Right cardiac atrium (tissue), 5 donors: ENCODE measurements around the gene GRHL3. TPM values are rescaled to one million over a fixed set of nuclear protein-coding genes. Genes with fewer than 3 reads are reported as not detected.
A peak's percentile ranks its signal among the peaks of the same experiment; 100 is the strongest.
"Not testable (repeated sequence)": the region's sequence is repeated elsewhere in the genome, so short reads cannot be mapped to it uniquely, and the experiment has no call there.

Experiments
- ATAC-seq, 2 donors: fragments of 200-7000 bp; cut with Tn5 transposase; one replicate each; pipeline versions ENCODE4 v1.8.0 to v1.9.1; 2020; ENCODE audit warnings: moderate library complexity in 2 of 2, mild to moderate bottlenecking in 1 of 2
- DNase-seq, 3 donors: peaks; one replicate each; pipeline ENCODE4 v3.0.0-alpha.2; 2020
- H3K27ac ChIP-seq: one replicate; pipeline ENCODE4 v1.5.1; 2013; ENCODE audit warnings: mild to moderate bottlenecking, low read length, control low read depth, moderate library complexity
- H3K27me3 ChIP-seq: one replicate; pipeline ENCODE4 v1.6.1; 2013; ENCODE audit not compliant: control insufficient read depth, insufficient read depth
- H3K4me1 ChIP-seq: one replicate; pipeline ENCODE4 v1.6.1; 2013; ENCODE audit warnings: low read length; ENCODE audit not compliant: control insufficient read depth, insufficient read depth
- H3K4me3 ChIP-seq: one replicate; pipeline ENCODE4 v1.5.1; 2013; ENCODE audit warnings: low read length, control low read depth
- H3K9me3 ChIP-seq: one replicate; pipeline ENCODE4 v1.6.1; 2013; ENCODE audit warnings: low read length; ENCODE audit not compliant: control insufficient read depth
- WGBS: extraction: QIAGEN DNeasy Blood & Tissue Kit; methylation state at CpG from one replicate; pipeline ENCODE4 v1.1.7; 2013; 5-methylcytosine and 5-hydroxymethylcytosine counted together
- intact Hi-C, 4 donors: fragments of 100-400 bp; cut with DNase I; formaldehyde crosslinking; loops; one replicate each; pipeline versions ENCODE4 v1.11.0 to v1.14.0; 2022 to 2023
- polyA plus RNA-seq: library from polyadenylated mRNA; stranded (reverse); fragments of 200-250 nt; gene quantifications from one replicate; pipeline ENCODE4 v1.2.3, GENCODE V29; 2013
- total RNA-seq, 4 donors: library from RNA; stranded (reverse); fragmentation: NEBNext Ultra II Directional; extraction: Animal tissue kit (Norgen Biotek cat#: 25700); gene quantifications; one replicate each; pipeline ENCODE4 v1.2.1, GENCODE V29; 2021
- donor health status: healthy with polysubstance abuse.
- donor health status: DM: no; HTN: yes; CAD: no.
- donor health status: DM: no; HTN: no; CAD: no.
- donor health status: DM: no; HTN: yes; CAD: no; lungs with severe emphysema.
- donor health status: DM: yes; HTN: yes; CAD: no.

Gene GRHL3
- total and polyA plus RNA-seq, 5 donors = 0.39 to 1.7 (median 0.85) TPM; not detected in 2

DNA sequence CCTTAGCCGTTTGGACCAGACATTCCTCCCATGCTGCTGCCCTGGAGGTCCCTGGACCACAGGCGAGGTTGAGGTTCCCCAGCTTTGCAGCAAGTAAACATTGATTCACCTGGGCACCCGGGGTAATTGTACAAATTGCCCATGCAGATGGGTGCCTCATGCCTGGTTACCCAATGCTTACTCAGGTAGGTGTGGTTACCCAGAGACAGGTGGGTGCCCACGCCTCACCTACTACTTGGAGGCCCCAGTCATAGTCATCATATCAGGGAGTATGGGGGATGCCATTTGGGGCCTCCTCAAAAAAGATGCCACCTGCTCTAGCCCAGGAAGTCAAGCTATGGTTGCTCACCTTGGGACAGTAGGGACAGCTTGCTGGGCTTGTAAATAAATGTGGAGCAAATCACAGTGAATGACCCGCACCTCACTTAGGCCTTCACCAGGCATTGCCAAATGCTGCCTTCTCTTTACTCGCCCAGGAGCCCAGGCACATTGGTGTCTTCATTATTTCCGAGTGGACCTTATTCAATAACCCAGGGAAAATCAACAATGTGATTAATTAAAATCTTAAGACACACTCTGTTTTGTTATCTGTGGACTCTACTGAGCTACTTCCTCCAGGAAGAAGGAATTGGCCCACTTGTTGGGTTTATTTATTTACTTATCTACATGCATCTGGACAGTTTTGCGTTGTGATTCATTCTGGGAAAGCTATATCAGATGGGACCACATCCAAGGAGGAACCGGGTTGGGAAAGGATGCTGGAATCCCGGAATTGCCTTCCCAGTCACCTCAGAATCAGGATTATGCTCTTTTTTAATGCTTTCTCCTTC is 35.6 kb upstream of the GRHL3 start:
- WGBS = 59% methylated on average over 10 of the region's 10 CpGs

DNA sequence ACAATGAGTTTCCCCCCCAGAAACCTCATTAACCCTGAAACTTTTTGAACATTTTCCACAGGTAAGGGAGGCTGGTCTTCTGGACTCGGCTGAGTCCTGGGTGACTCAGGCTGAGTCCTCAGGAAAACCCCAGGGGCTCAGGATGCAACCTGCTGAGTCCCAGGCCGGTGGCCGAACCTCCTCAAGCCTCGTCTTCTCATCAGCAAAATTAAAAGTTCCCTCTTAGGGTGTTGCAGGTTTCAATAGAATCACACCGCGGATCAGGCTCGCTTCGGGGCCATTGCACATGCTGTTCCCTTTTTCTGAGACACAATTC is 35.0 kb upstream of the GRHL3 start:
- no peak overlapping the region for H3K4me3 ChIP-seq
- no peak for DNase-seq
- ATAC-seq = peak in 1 of 2 donors; percentile 33
- H3K27me3 ChIP-seq = no peaks in the 10 kb centered on the region
- intact Hi-C loops = no loop called here
- H3K4me1 ChIP-seq = no peaks in the 10 kb centered on the region
- H3K27ac ChIP-seq = no peak overlapping the region
- WGBS = 75% methylated on average over 8 of the region's 8 CpGs
- no peaks in the 10 kb centered on the region for H3K9me3 ChIP-seq

More for the DNA sequence above, 35.6 kb upstream of the GRHL3 start:
- Histone ChIP-seq H3K27ac (no peak overlapping the region), H3K4me1 (no peaks in the 10 kb centered on the region), H3K4me3 (no peak overlapping the region), H3K9me3 (no peaks in the 10 kb centered on the region), H3K27me3 (no peaks in the 10 kb centered on the region)
- intact Hi-C loops = no loop called here
- DNase-seq (no peak), ATAC-seq (peak; percentile 26 to 66)

DNA sequence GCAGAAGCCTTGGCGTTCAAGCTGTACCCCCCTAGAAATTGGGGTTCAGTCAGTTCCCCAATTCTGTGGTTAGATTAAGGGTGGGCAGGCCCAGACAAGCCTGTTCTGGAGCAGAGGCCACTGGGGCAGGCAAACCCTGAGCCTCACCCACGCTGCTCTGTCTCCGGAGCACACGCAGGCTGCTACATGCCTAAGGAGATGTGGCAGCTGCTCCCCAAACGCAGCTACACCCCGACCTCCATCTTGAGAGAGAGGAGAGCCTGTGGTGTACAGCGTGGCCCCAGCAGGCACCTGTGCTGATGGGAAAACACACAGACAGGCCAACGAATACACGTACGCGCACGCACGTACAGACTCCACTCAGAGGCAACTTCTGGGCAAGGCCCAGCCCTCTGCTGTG is 33.9 kb upstream of the GRHL3 start:
- WGBS = 92% methylated on average over 13 of the region's 13 CpGs
- H3K27ac ChIP-seq = no peak overlapping the region
- DNase-seq (no peak), ATAC-seq (no peak)
- no peaks in the 10 kb centered on the region for H3K27me3 ChIP-seq
- H3K4me3 ChIP-seq = no peak overlapping the region
- H3K9me3 ChIP-seq = no peaks in the 10 kb centered on the region
- intact Hi-C loops = no loop called here
- H3K4me1 ChIP-seq = no peaks in the 10 kb centered on the region

DNA sequence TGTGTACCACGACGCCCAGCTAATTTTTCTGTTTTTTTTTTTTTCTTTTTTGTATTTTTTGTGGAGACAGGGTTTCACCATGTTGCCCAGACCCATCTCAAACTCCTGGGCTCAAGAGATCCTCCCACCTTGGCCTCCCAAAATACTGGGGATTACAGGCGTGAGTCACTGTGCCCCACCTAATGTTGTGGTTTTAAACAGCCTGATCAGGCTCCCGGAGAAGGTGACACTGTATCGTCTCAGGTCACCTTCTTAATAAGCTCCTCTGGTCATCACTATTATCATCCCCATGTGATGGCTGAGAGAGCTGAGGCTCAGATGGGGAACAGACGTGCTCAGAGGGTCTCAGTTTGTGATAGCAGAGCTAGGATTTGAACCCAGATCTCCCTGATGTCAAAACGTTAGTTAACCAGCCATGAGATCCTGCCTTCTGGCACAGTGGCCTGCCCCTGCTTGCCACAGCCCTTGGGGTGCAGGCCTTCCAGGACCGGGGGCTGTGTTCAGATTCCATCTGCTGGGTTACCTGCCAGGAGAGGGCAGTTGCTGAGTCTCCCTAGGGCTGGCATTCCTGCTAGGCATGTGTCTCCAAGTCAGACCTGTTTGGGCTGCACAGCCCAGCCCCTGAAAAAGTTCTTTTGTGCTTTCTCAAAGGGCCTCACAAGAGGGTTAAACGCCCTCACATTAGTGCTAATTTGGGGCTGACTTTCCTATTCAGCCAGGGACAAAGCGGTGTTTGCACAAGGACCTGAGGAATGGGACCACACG is 32.7 kb upstream of the GRHL3 start:
- no peaks in the 10 kb centered on the region for H3K27me3 ChIP-seq
- intact Hi-C loops = no loop called here
- ATAC-seq = no peak

DNA sequence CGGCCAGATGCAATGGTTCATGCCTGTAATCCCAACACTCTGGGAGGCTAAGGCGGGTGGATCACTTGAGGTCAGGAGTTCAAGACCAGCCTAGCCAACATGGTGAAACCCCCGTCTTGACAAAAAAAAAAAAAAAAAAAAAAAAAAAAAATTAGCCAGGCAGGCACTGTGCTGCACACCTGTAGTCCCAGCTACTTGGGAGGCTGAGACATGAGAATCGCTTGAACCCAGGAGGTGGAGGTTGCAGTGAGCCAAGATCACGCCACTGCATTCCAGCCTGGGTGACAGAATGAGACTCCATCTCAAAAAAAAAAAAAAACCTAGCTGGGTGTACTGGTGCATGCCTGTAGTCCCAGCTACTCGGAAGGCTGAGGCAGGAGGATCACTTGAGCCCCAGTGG is 31.4 kb upstream of the GRHL3 start:
- 95% methylated on average over 6 of the region's 6 CpGs for WGBS

More for the DNA sequence above, 32.7 kb upstream of the GRHL3 start:
- H3K4me1 ChIP-seq = no peaks in the 10 kb centered on the region
- 90% methylated on average over 11 of the region's 11 CpGs for WGBS
- H3K4me3 ChIP-seq = no peak overlapping the region
- no peak for DNase-seq
- no peaks in the 10 kb centered on the region for H3K9me3 ChIP-seq
- no peak overlapping the region for H3K27ac ChIP-seq

DNA sequence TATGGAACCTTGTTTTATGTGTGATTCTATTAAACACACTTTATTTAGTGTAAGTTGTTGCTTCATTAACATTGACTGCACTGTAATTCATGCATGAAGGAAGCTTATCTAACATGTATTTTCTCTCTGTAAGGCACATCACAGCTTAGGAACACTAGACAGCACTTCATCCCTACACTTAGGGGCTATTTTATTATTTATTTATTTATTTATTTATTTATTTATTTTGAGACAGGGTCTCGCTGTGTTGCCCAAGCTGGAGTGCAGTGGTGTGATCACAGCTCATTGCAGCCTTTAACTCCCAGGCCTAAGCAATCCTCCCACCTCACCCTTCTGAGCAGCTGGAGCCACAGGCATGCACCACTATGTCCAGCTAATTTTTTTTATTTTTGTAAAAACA is 30.7 kb upstream of the GRHL3 start:
- Histone ChIP-seq H3K27me3 (no peaks in the 10 kb centered on the region), H3K9me3 (no peaks in the 10 kb centered on the region), H3K27ac (no peak overlapping the region), H3K4me1 (no peaks in the 10 kb centered on the region), H3K4me3 (no peak overlapping the region)
- DNase-seq = no peak
- WGBS = 96% methylated on average over 1 of the region's 1 CpG
- no peak for ATAC-seq
- intact Hi-C loops = no loop called here

More for the DNA sequence above, 31.4 kb upstream of the GRHL3 start:
- H3K9me3 ChIP-seq, H3K4me3 ChIP-seq, H3K4me1 ChIP-seq, DNase-seq, H3K27me3 ChIP-seq, ATAC-seq, intact Hi-C loops, H3K27ac ChIP-seq: not testable (repeated sequence)

DNA sequence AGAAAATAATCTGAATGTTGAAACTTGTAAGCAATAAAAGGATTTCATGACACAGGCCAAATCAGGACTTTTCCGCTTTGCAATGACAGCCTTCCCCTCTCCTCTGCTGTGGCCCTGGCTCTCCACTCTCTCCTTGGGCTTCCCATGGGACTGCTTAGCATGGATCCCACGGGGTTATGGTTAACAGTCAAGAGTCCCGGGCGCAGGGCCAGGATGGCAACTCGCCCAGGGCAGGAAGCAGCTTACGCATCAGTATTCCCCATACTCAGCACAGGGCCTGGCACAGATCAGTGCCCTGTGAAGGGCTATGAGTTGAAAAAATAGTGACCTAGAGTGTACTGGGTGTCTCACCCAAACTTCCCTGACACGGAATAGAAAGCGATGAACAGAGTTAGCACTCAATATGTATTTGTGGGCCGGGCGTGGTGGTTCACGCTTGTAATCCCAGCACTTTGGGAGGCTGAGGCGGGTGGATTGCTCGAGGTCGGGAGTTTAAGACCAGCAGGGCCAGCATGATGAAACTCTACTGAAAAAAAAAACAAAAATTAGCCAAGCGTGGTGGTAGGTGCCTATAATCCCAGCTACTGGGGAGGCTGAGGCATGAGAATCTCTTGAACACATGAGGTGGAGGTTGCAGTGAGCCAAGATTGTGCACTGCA is 29.1 kb upstream of the GRHL3 start:
- WGBS = 47% methylated on average over 15 of the region's 15 CpGs
- no peak overlapping the region for H3K4me3 ChIP-seq
- H3K4me1 ChIP-seq = no peaks in the 10 kb centered on the region
- intact Hi-C loops = no loop called here
- no peaks in the 10 kb centered on the region for H3K9me3 ChIP-seq
- ATAC-seq (peak; percentile 74 to 86), DNase-seq (peak; percentile 86 to 94 (median 91))
- H3K27me3 ChIP-seq = no peaks in the 10 kb centered on the region
- H3K27ac ChIP-seq = no peak overlapping the region

DNA sequence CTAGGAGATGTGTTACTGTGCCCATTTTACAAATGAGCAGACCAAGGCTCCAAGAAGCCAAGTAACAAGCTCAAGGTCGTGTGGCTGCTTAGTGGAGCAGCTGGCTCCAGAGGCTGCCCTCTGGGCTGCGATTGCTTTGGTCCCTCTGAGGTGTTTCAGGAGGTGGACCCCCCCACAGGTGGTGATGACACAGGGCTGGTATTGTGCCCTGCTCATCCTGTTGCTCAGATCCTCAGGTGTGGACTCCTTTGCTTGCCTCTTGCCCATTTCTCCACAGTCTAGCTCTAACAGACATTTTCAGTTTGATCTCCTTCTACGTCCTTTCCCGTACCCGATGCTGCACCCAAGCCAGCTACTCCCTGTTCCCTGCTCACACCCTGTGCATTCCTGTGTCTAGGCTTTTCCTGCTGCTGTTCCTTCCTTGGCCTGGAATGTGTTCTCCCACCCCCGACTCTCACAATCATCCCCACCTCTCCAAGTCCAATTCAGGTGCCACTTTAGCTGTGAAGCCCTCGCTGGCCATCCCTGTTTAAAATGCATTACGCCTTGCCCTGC is 28.1 kb upstream of the GRHL3 start:
- DNase-seq (no peak), ATAC-seq (no peak)
- Histone ChIP-seq H3K27me3 (no peaks in the 10 kb centered on the region), H3K4me1 (no peaks in the 10 kb centered on the region), H3K27ac (no peak overlapping the region), H3K9me3 (no peaks in the 10 kb centered on the region), H3K4me3 (no peak overlapping the region)
- WGBS = 79% methylated on average over 8 of the region's 8 CpGs
- intact Hi-C loops = no loop called here

DNA sequence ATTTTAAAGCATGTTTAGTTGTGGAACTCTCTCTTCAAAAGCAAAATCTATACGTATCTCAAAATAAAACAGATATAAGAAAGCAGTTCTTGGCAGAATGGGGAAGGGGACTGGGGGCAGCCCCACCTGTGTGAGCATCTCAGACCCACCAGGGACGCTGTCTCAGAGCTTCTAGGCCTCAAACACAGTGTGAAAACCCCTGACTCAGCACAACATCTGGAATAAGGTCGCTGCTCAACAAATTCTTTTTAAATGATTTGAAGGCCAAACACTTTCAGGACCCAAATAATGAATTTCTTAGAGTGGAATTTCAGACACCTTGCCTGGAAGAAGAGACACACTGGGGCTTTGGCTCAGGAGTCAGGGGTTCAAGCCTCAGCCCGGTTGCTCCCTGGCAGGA is 27.1 kb upstream of the GRHL3 start:
- ATAC-seq (no peak), DNase-seq (no peak)
- Histone ChIP-seq H3K4me3 (no peak overlapping the region), H3K4me1 (no peaks in the 10 kb centered on the region), H3K27ac (no peak overlapping the region), H3K27me3 (no peaks in the 10 kb centered on the region), H3K9me3 (no peaks in the 10 kb centered on the region)
- intact Hi-C loops = no loop called here
- 80% methylated on average over 4 of the region's 4 CpGs for WGBS

DNA sequence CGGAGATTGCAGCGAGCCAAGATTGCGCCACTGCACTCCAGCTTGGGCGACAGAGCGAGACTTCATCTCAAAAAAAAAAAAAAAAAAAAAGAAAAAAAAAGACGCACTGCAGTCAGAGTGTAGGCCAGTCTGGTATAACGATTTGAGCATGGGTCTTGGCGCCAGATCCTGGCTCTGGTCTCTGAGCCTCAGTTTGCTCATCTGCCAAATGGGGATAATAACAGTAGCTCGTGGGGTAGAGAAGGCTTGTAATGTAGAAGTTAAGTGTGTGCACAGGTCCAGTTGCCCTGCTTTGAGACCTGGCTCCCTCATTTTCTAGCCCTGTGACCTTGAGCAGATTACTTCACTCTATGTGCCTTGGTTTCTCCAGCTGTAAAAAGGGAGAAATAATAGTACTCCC is 26.3 kb upstream of the GRHL3 start:
- intact Hi-C loops = no loop called here
- WGBS = 86% methylated on average over 9 of the region's 9 CpGs
- ATAC-seq = no peak
- Histone ChIP-seq H3K9me3 (no peaks in the 10 kb centered on the region), H3K27ac (no peak overlapping the region), H3K27me3 (no peaks in the 10 kb centered on the region), H3K4me3 (no peak overlapping the region), H3K4me1 (no peaks in the 10 kb centered on the region)
- DNase-seq = no peak
